ENCODE data around the gene RNF166.

- TF ChIP-seq RAD21 (IDR thresholded peaks at IDR 0.05) (no peak), GABPA (IDR thresholded peaks at IDR 0.05 in 1 of 2, conservative IDR thresholded peaks at IDR 0.05 in 1 of 2) (no peak), CTCF (IDR thresholded peaks at IDR 0.05; ENCODE audit: low read depth, low read length, missing input control) (no peak), ATF3 (IDR thresholded peaks at IDR 0.05) (no peak), JUND (IDR thresholded peaks at IDR 0.05) (no peak), REST (IDR thresholded peaks at IDR 0.05) (no peak), YY1 (IDR thresholded peaks at IDR 0.05) (no peak), MAX (IDR thresholded peaks at IDR 0.05) (no peak), NR2F2 (IDR thresholded peaks at IDR 0.05) (no peak), SP1 (IDR thresholded peaks at IDR 0.05) (no peak), TAF1 (conservative IDR thresholded peaks at IDR 0.05) (no peak), HNF4G (IDR thresholded peaks at IDR 0.05) (no peak), ZBTB33 (IDR thresholded peaks at IDR 0.05) (no peak)
Observed at GRCh38 chr16:88720396-88720970, 14.3 kb upstream of the RNF166 start.
